HL-60 (cell line): ENCODE data around the gene PRKAG2.

Source experiments
- DNase-seq, 2 experiments: peaks; one replicate each; pipeline ENCODE4 v3.0.0-alpha.2; 2010 to 2020; ENCODE audit warnings: low read depth in 1 of 2, low spot score in 1 of 2
- H3K27ac ChIP-seq: fragments of 250-450 bp; sonication (Bioruptor Pico); replicated peaks from 2 replicates; pipeline ENCODE4 v1.5.1; 2020; ENCODE audit warnings: mild to moderate bottlenecking, moderate library complexity
- H3K27me3 ChIP-seq: fragments of 250-450 bp; sonication (Bioruptor Pico); 2 replicates; pipeline ENCODE4 v1.5.1; 2021; ENCODE audit warnings: mild to moderate bottlenecking, moderate library complexity; ENCODE audit not compliant: insufficient read depth, poor library complexity, severe bottlenecking
- H3K4me3 ChIP-seq: replicated peaks from 2 replicates; pipeline ENCODE4 v1.5.1; 2011; ENCODE audit warnings: mild to moderate bottlenecking, control low read depth, low read length; ENCODE audit not compliant: insufficient read depth
- CTCF ChIP-seq: IDR thresholded peaks from one replicate; pipeline ENCODE4 v1.5.1; 2011; ENCODE audit warnings: low read length, control low read depth, inconsistent platforms; ENCODE audit not compliant: insufficient read depth
- GABPA ChIP-seq: IDR thresholded peaks from 2 replicates; pipeline ENCODE4 v1.6.1; 2012; ENCODE audit warnings: low read depth
- POLR2AphosphoS5 ChIP-seq: IDR thresholded peaks from 2 replicates; pipeline ENCODE4 v1.6.1; 2012; ENCODE audit warnings: low read depth
- REST ChIP-seq: IDR thresholded peaks from 2 replicates; pipeline ENCODE4 v1.6.1; 2012; ENCODE audit warnings: low read depth; ENCODE audit not compliant: insufficient replicate concordance
- SPI1 ChIP-seq: IDR thresholded peaks from 2 replicates; pipeline ENCODE4 v1.6.1; 2012; ENCODE audit warnings: low read depth, mild to moderate bottlenecking, borderline replicate concordance

Gene PRKAG2

GRCh38 chr7:151779255-151779654 lies 97.7 kb downstream of the PRKAG2 start:
- Histone ChIP-seq H3K4me3 (no peak overlapping the region), H3K27me3 (no peaks in the 10 kb centered on the region), H3K27ac (no peak overlapping the region)
- DNase-seq: no peak
- TF ChIP-seq POLR2AphosphoS5 (no peak), REST (no peak), GABPA (no peak), SPI1 (no peak), CTCF (no peak)

GRCh38 chr7:151777908-151778670 lies 98.8 kb downstream of the PRKAG2 start:
- TF ChIP-seq REST (no peak), POLR2AphosphoS5 (no peak), CTCF (no peak), GABPA (no peak)

GRCh38 chr7:151777495-151777880 lies 99.4 kb downstream of the PRKAG2 start:
- no peak for DNase-seq
- H3K27ac ChIP-seq: no peak overlapping the region
- TF ChIP-seq REST (no peak), SPI1 (no peak), GABPA (no peak), CTCF (no peak), POLR2AphosphoS5 (no peak)
- no peak overlapping the region for H3K4me3 ChIP-seq
- no peaks in the 10 kb centered on the region for H3K27me3 ChIP-seq

More at GRCh38 chr7:151777908-151778670, 98.8 kb downstream of the PRKAG2 start:
- Histone ChIP-seq H3K27me3 (no peaks in the 10 kb centered on the region), H3K27ac (no peak overlapping the region), H3K4me3 (no peak overlapping the region)
- no peak for DNase-seq
